ENCODE data around the gene EIF4G3.
A peak's percentile ranks its signal among the peaks of the same experiment; 100 is the strongest.
"Not testable (repeated sequence)": the region's sequence is repeated elsewhere in the genome, so short reads cannot be mapped to it uniquely, and the experiment has no call there.

EIF4G3 gene

GRCh38 chr1:21178271-21178670 lies 1.6 kb upstream of the EIF4G3 start:
- DNase-seq (ENCODE audit: low spot score in 2 of 2); ATAC-seq (replicated peaks; ENCODE audit: extremely low read depth, poor library complexity, severe bottlenecking); H3K9me3 Mint-ChIP-seq; H3K27ac Mint-ChIP-seq (ENCODE audit: low read depth); H3K27me3 Mint-ChIP-seq; H3K4me3 Mint-ChIP-seq; H3K36me3 Mint-ChIP-seq (ENCODE audit: insufficient read depth): not testable (repeated sequence)
- H3K4me1 Mint-ChIP-seq: peaks cover 24% of the 10 kb centered on the region

DNA sequence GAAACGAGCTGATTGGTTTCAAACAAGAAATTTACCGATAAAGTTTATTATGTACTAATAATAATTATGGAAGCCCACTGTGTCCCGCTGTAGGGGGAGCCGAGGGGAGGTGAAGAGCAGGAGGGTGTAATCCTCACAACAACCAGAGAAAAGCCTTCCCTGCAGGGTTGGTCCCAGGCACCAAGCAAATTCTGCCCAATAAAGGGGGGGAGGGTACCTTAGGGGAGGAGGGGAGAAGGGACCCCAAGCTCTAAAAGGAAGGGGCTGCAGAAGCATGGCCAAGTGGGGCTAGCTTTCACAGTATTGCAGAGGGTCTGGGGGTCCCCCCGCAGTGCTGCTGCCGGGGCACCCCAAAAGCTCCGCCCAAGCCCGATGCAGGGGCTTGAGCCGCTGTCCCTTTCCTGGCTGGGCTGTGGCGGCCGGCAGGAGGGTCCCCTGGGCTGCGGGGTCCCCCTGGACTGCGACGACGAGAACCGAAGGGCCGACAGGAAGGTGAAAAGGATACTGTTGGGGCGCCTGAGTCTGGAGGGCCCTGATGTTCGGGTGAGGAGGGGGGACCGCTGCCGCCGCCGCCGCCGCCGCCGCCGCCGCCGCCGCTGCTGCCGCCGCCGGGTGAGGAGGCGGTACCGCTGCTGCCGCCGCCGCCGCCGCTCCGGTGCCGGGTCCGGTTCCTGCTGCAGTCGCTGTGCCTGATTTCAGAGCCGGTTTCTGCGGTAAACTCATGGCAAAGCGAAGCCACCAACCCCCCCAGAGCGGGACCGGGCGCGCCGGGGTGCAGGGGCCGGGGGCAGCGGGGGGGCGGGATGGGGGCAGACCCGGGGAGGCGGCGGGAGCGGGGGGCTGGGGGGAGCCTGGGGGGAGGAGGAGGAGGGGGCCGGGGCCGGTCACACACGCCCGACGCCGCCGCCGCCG lies 771 bp downstream of the EIF4G3 start:
- H3K36me3 Mint-ChIP-seq (ENCODE audit: insufficient read depth): peaks cover 11% of the 10 kb centered on the region
- no peaks in the 10 kb centered on the region for H3K27me3 Mint-ChIP-seq
- H3K27ac Mint-ChIP-seq (ENCODE audit: low read depth): peak overlapping the region; percentile 97
- ATAC-seq (replicated peaks; ENCODE audit: extremely low read depth, poor library complexity, severe bottlenecking) (peak; percentile 33), DNase-seq (ENCODE audit: low spot score in 2 of 2) (peak in 1 of 2 donors; percentile 12)
- H3K4me1 Mint-ChIP-seq: peaks cover 39% of the 10 kb centered on the region
- H3K4me3 Mint-ChIP-seq: peak overlapping the region; percentile 90
- no peaks in the 10 kb centered on the region for H3K9me3 Mint-ChIP-seq

DNA sequence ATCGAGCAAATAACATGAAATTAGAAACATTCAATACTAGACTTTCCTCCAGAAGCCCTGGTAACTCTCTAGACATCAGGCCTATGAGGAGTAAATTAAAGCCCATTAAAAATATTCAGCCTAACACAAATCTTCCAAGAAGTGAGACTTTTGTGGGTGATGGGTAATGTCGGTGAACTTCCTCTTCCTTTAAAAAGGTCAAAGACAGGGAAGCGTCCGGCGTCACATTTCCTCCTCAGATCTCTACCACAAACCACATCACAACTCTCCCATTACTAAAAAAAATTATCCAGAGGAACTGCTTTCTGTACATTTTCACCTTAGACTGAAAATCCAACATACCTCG lies 1.4 kb downstream of the EIF4G3 start:
- H3K27me3 Mint-ChIP-seq: no peaks in the 10 kb centered on the region

DNA sequence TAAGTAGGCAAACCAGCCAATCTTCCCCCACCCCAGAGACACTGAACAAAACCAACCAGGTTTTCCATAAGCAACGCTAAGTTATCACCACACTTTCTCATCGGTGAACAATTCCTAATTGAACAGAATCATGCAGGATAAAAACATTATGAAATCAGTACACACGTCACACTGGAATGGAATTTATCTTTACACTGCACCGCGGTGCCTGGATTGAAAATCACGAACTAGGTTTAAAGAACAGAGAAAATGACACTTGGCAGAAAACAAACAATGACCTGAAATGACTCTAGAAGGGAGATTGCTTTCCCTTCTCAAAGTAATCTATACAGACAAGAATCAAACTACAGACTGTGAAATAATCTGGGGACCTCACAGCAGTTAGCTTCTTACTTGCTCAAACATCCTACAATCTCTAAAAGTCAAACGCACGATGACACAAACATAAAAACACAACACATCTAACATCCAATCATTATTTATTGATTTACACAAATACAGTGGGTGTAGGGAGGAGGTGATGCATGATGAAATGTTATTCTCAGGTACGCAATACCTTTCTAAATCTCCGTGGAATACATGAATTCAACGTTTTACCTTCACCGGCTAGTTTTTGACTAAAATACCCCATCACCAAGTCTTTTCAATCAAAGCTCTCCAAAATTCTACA lies 1.9 kb downstream of the EIF4G3 start:
- Mint-ChIP-seq H3K36me3 (ENCODE audit: insufficient read depth) (peaks cover 14% of the 10 kb centered on the region), H3K4me1 (peaks cover 39% of the 10 kb centered on the region), H3K27me3 (no peaks in the 10 kb centered on the region), H3K27ac (ENCODE audit: low read depth) (peak overlapping the region; percentile 97), H3K4me3 (peak overlapping the region; percentile 90), H3K9me3 (no peaks in the 10 kb centered on the region)
- DNase-seq (ENCODE audit: low spot score in 2 of 2) (no peak), ATAC-seq (replicated peaks; ENCODE audit: extremely low read depth, poor library complexity, severe bottlenecking) (no peak)

More for the DNA sequence above, 1.4 kb downstream of the EIF4G3 start:
- Mint-ChIP-seq H3K9me3 (no peaks in the 10 kb centered on the region), H3K4me3 (peak overlapping the region; percentile 90), H3K27ac (ENCODE audit: low read depth) (peak overlapping the region; percentile 97), H3K4me1 (peaks cover 39% of the 10 kb centered on the region), H3K36me3 (ENCODE audit: insufficient read depth) (peaks cover 14% of the 10 kb centered on the region)
- ATAC-seq (replicated peaks; ENCODE audit: extremely low read depth, poor library complexity, severe bottlenecking) (peak; percentile 7), DNase-seq (ENCODE audit: low spot score in 2 of 2) (no peak)

GRCh38 chr1:21174230-21174629 lies 2.5 kb downstream of the EIF4G3 start:
- Mint-ChIP-seq H3K27me3 (no peaks in the 10 kb centered on the region), H3K9me3 (no peaks in the 10 kb centered on the region), H3K36me3 (ENCODE audit: insufficient read depth) (peaks cover 14% of the 10 kb centered on the region), H3K4me3 (peak overlapping the region; percentile 90), H3K4me1 (peaks cover 39% of the 10 kb centered on the region), H3K27ac (ENCODE audit: low read depth) (peak overlapping the region; percentile 14)
- DNase-seq (ENCODE audit: low spot score in 2 of 2) (no peak), ATAC-seq (replicated peaks; ENCODE audit: extremely low read depth, poor library complexity, severe bottlenecking) (no peak)

DNA sequence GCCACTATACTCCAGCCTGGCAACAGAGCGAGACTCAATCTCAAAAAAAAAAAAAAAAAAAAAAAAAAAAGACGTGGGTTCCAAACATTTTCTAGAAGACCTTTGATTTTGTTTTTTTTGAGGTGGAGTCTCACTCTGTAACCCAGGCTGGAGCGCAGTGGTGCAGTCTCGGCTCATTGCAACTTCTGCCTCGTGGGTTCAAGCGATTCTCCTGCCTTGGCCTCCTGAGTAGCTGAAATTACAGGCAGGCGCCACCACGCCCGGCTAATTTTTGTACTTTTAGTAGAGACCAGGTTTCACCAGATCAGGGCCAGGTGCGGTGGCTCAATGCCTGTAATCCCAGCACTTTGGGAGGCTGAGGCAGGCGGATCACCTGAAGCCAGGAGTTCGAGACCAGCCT lies 3.6 kb downstream of the EIF4G3 start:
- DNase-seq (ENCODE audit: low spot score in 2 of 2); H3K9me3 Mint-ChIP-seq; H3K27ac Mint-ChIP-seq (ENCODE audit: low read depth); ATAC-seq (replicated peaks; ENCODE audit: extremely low read depth, poor library complexity, severe bottlenecking); H3K4me3 Mint-ChIP-seq; H3K27me3 Mint-ChIP-seq: not testable (repeated sequence)
- H3K36me3 Mint-ChIP-seq (ENCODE audit: insufficient read depth): peaks cover 17% of the 10 kb centered on the region
- peaks cover 39% of the 10 kb centered on the region for H3K4me1 Mint-ChIP-seq

DNA sequence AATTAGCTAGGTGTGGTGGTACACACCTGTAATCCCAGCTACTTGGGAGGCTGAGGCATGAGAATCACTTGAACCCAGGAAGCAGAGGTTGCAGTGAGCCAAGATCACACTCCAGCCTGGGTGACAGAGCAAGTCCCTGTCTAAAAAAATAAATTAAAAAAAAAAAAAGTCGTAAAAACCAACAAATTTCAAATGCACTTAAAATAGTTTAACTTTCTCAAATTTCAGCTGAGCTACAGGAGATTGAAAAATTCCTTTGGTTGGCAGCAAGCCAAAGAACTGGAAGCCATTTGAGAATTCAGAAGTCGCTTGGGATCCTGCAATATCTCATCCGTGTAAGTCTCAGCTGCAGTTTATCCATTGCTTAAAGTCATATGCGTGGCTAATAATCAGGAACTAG lies 5.9 kb downstream of the EIF4G3 start:
- H3K27me3 Mint-ChIP-seq; H3K27ac Mint-ChIP-seq (ENCODE audit: low read depth); H3K4me3 Mint-ChIP-seq; H3K9me3 Mint-ChIP-seq; DNase-seq (ENCODE audit: low spot score in 2 of 2); ATAC-seq (replicated peaks; ENCODE audit: extremely low read depth, poor library complexity, severe bottlenecking): not testable (repeated sequence)
- peaks cover 41% of the 10 kb centered on the region for H3K4me1 Mint-ChIP-seq
- H3K36me3 Mint-ChIP-seq (ENCODE audit: insufficient read depth): peaks cover 19% of the 10 kb centered on the region

- no peak for DNase-seq (ENCODE audit: low spot score in 2 of 2)
- no peak for ATAC-seq (replicated peaks; ENCODE audit: extremely low read depth, poor library complexity, severe bottlenecking)
- H3K36me3 Mint-ChIP-seq (ENCODE audit: insufficient read depth): peaks cover 14% of the 10 kb centered on the region
- H3K27me3 Mint-ChIP-seq: no peaks in the 10 kb centered on the region
- H3K27ac Mint-ChIP-seq (ENCODE audit: low read depth): no peak overlapping the region
- no peak overlapping the region for H3K4me3 Mint-ChIP-seq
- H3K4me1 Mint-ChIP-seq: peaks cover 31% of the 10 kb centered on the region
- H3K9me3 Mint-ChIP-seq: no peaks in the 10 kb centered on the region
Observed at GRCh38 chr1:21168444-21168843, 8.3 kb downstream of the EIF4G3 start.

DNA sequence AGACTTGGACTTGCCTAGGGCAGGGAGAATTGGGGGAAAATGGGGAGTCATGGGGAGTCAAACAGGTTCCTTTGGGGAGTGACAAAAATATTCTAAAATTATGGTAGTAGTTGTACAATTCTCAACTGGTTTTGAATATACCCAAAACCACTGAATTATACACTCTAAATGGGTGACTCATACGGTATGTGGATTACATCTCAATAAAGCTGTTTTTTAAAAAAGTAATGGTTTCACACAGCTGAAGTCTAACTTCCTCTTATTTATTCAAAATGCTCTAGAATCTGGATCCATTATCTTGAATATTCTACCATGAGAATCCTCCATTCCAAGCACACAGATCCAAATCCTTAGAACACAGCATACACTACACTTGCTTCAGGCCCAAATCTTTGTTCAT lies 11.1 kb downstream of the EIF4G3 start:
- no peak for DNase-seq (ENCODE audit: low spot score in 2 of 2)
- no peak for ATAC-seq (replicated peaks; ENCODE audit: extremely low read depth, poor library complexity, severe bottlenecking)
- no peaks in the 10 kb centered on the region for H3K9me3 Mint-ChIP-seq
- H3K27ac Mint-ChIP-seq (ENCODE audit: low read depth): no peak overlapping the region
- no peaks in the 10 kb centered on the region for H3K27me3 Mint-ChIP-seq
- H3K36me3 Mint-ChIP-seq (ENCODE audit: insufficient read depth): peaks cover 20% of the 10 kb centered on the region
- no peak overlapping the region for H3K4me3 Mint-ChIP-seq
- peaks cover 22% of the 10 kb centered on the region for H3K4me1 Mint-ChIP-seq

GRCh38 chr1:21165076-21165475 lies 11.6 kb downstream of the EIF4G3 start:
- no peak for ATAC-seq (replicated peaks; ENCODE audit: extremely low read depth, poor library complexity, severe bottlenecking)

DNA sequence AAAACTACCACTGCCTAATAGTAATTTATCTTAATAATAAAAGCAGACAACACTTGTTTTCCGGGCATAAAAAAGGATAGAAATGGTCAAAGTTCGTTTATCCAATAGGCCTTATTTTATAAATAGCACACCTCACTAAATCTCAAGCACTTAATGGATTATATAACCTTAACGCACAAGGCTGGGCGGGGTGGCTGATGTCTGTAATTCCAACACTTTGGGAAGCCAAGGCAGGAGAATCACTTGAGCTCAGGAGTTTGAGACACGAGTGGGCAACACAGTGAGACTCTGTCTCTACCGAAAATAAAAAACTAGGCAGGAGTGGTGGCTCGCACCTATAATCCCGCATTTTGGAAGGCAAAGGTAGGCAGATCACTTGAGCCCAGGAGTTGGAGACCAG lies 12.4 kb downstream of the EIF4G3 start:
- Mint-ChIP-seq H3K4me3 (no peak overlapping the region), H3K27ac (ENCODE audit: low read depth) (no peak overlapping the region), H3K27me3 (no peaks in the 10 kb centered on the region), H3K36me3 (ENCODE audit: insufficient read depth) (peaks cover 20% of the 10 kb centered on the region), H3K4me1 (peaks cover 28% of the 10 kb centered on the region), H3K9me3 (no peaks in the 10 kb centered on the region)
- no peak for ATAC-seq (replicated peaks; ENCODE audit: extremely low read depth, poor library complexity, severe bottlenecking)
- DNase-seq (ENCODE audit: low spot score in 2 of 2): no peak

More at GRCh38 chr1:21165076-21165475, 11.6 kb downstream of the EIF4G3 start:
- Mint-ChIP-seq H3K27me3 (no peaks in the 10 kb centered on the region), H3K4me3 (no peak overlapping the region), H3K36me3 (ENCODE audit: insufficient read depth) (peaks cover 20% of the 10 kb centered on the region), H3K9me3 (no peaks in the 10 kb centered on the region), H3K4me1 (peaks cover 28% of the 10 kb centered on the region), H3K27ac (ENCODE audit: low read depth) (no peak overlapping the region)
- no peak for DNase-seq (ENCODE audit: low spot score in 2 of 2)

DNA sequence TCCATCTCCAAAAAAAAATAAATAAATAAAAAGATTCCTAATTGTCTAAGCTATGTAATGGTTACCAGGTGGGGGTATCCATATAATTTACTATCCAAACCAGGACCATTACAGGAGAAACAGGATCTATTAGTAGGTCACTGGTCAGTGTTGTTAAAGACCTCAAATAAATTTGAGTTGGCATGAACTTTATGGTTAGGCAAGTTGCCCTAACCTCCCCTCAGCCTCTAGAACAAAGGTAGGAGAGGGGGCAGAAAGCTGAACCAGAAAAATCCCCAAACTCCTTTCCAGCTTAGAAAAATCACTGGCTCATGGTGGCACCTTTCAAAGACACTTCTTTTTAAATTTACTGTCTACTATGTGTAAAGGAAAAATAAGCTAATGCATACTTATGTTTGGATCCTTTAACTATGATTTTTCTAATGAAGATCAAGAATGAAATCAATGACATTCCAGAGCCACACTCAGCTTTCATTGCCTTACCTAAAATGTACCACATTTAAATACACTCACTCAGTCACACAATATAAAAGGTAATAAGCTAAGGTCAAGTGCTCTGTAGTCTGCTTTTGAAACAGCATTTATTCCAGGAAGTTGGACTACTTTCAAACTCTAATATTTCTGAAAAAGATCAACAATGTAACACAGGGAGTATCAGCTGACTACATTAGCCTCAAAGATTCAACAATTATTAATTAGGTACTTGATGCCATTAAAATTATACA lies 13.8 kb downstream of the EIF4G3 start:
- DNase-seq (ENCODE audit: low spot score in 2 of 2): no peak
- Mint-ChIP-seq H3K36me3 (ENCODE audit: insufficient read depth) (peaks cover 18% of the 10 kb centered on the region), H3K27me3 (no peaks in the 10 kb centered on the region), H3K9me3 (no peaks in the 10 kb centered on the region), H3K4me3 (no peak overlapping the region), H3K4me1 (peaks cover 36% of the 10 kb centered on the region), H3K27ac (ENCODE audit: low read depth) (no peak overlapping the region)
- no peak for ATAC-seq (replicated peaks; ENCODE audit: extremely low read depth, poor library complexity, severe bottlenecking)
